Measurements from ENCODE around the gene TKT.

- no peak for TF ChIP-seq TAF1 (IDR thresholded peaks at IDR 0.05; ENCODE audit: borderline replicate concordance, low read depth, low read length)
- no peak for TF ChIP-seq POLR2A (IDR thresholded peaks at IDR 0.05; ENCODE audit: low read depth, low read length)
- TF ChIP-seq POLR2AphosphoS5 (IDR thresholded peaks at IDR 0.05; ENCODE audit: low read depth, low read length) = no peak
Measured at GRCh38 chr3:53269888-53270880, 14.4 kb upstream of the TKT start.
